Ascending aorta (tissue), 2 donors: ENCODE measurements around the gene KCNQ1. TPM values are rescaled to one million over a fixed set of nuclear protein-coding genes. Genes with fewer than 3 reads are reported as not detected.

Source experiments
- DNase-seq, 2 donors: peaks; one replicate each; pipeline ENCODE4 v3.0.0-alpha.2; 2019; ENCODE audit warnings: low spot score in 2 of 2
- H3K27ac ChIP-seq, 2 donors: fragments of 200-600 bp; sonication (generic); one replicate each; pipeline ENCODE4 v1.5.1; 2016 to 2017; ENCODE audit warnings: mild to moderate bottlenecking in 1 of 2
- H3K27me3 ChIP-seq: fragments of 200-600 bp; sonication (generic); one replicate; pipeline ENCODE4 v1.5.1; 2017
- H3K36me3 ChIP-seq, 2 donors: fragments of 200-600 bp; sonication (generic); one replicate each; pipeline ENCODE4 v1.5.1; 2016
- H3K4me1 ChIP-seq, 2 donors: fragments of 200-600 bp; sonication (generic); one replicate each; pipeline ENCODE4 v1.5.1; 2016 to 2017; ENCODE audit warnings: mild to moderate bottlenecking in 1 of 2
- H3K4me3 ChIP-seq, 2 donors: fragments of 200-600 bp; sonication (generic); one replicate each; pipeline ENCODE4 v1.5.1; 2016 to 2017; ENCODE audit warnings: mild to moderate bottlenecking in 1 of 2
- H3K9me3 ChIP-seq, 2 donors: fragments of 200-600 bp; sonication (generic); one replicate each; pipeline ENCODE4 v1.5.1; 2016
- CTCF ChIP-seq, 3 experiments: fragments of 200-600 bp in 2 of 3; fragments of 450-650 bp in 1 of 3; sonication (generic) in 2 of 3; IDR thresholded peaks; one replicate each; pipeline ENCODE4 v1.5.1; 2016 to 2019; ENCODE audit warnings: antibody characterized with exemption in 3 of 3, mild to moderate bottlenecking in 1 of 3, moderate library complexity in 1 of 3
- intact Hi-C: fragments of 100-400 bp; cut with DNase I; formaldehyde crosslinking; loops from one replicate; pipeline ENCODE4 v1.15.1; 2023
- total RNA-seq: library from RNA; depleted of rRNA; stranded (reverse); fragments of >200 nt; gene quantifications from one replicate; pipeline ENCODE4 v1.1.0, GENCODE V29; 2016

Gene KCNQ1, protein sequence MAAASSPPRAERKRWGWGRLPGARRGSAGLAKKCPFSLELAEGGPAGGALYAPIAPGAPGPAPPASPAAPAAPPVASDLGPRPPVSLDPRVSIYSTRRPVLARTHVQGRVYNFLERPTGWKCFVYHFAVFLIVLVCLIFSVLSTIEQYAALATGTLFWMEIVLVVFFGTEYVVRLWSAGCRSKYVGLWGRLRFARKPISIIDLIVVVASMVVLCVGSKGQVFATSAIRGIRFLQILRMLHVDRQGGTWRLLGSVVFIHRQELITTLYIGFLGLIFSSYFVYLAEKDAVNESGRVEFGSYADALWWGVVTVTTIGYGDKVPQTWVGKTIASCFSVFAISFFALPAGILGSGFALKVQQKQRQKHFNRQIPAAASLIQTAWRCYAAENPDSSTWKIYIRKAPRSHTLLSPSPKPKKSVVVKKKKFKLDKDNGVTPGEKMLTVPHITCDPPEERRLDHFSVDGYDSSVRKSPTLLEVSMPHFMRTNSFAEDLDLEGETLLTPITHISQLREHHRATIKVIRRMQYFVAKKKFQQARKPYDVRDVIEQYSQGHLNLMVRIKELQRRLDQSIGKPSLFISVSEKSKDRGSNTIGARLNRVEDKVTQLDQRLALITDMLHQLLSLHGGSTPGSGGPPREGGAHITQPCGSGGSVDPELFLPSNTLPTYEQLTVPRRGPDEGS
- 2.3 TPM for total RNA-seq

GRCh38 chr11:2444821-2445745 lies at the start of gene KCNQ1:
Gene KCNQ1 (plus strand): TSS chr11:2445008. CDS start chr11:2445099, 91 bp downstream.
- Histone ChIP-seq H3K4me1 (no peaks in the 10 kb centered on the region), H3K4me3 (peak within 1 kb of the TSS; percentile 50 to 53), H3K27ac (no peak within 1 kb of the TSS), H3K36me3 (no peaks in the 10 kb centered on the region), H3K9me3 (no peaks in the 10 kb centered on the region), H3K27me3 (no peaks in the 10 kb centered on the region)
- no peak for TF ChIP-seq CTCF (IDR thresholded peaks at IDR 0.05)
- no peak for DNase-seq
- intact Hi-C loops, result no loop called here

- H3K4me1 ChIP-seq, result peaks cover 16% of the 10 kb centered on the region in 2 donors
- peaks cover 60 to 72% of the 10 kb centered on the region in 2 donors for H3K36me3 ChIP-seq
- H3K9me3 ChIP-seq, result no peaks in the 10 kb centered on the region
- H3K4me3 ChIP-seq, result no peak overlapping the region
- H3K27me3 ChIP-seq, result no peaks in the 10 kb centered on the region
- TF ChIP-seq CTCF (IDR thresholded peaks at IDR 0.05), result no peak
- no peak overlapping the region for H3K27ac ChIP-seq
- DNase-seq, result no peak
- intact Hi-C loops, result no loop called here
Measured at GRCh38 chr11:2395211-2395730, 49.5 kb upstream of the KCNQ1 start.

GRCh38 chr11:2395856-2396255 lies 49.0 kb upstream of the KCNQ1 start:
- no peak for TF ChIP-seq CTCF (IDR thresholded peaks at IDR 0.05)
- Histone ChIP-seq H3K36me3 (peaks cover 60 to 72% of the 10 kb centered on the region in 2 donors), H3K27ac (no peak overlapping the region), H3K4me1 (peaks cover 10 to 12% of the 10 kb centered on the region in 2 donors), H3K27me3 (no peaks in the 10 kb centered on the region), H3K9me3 (no peaks in the 10 kb centered on the region), H3K4me3 (no peak overlapping the region)
- no peak for DNase-seq
- intact Hi-C loops, result no loop called here

GRCh38 chr11:2396471-2396870 lies 48.3 kb upstream of the KCNQ1 start:
- H3K9me3 ChIP-seq, result no peaks in the 10 kb centered on the region
- intact Hi-C loops, result no loop called here
- H3K4me3 ChIP-seq, result no peak overlapping the region
- peaks cover 59 to 66% of the 10 kb centered on the region in 2 donors for H3K36me3 ChIP-seq
- DNase-seq, result no peak
- TF ChIP-seq CTCF (IDR thresholded peaks at IDR 0.05), result no peak
- no peaks in the 10 kb centered on the region for H3K27me3 ChIP-seq
- peaks cover 7 to 17% of the 10 kb centered on the region in 2 donors for H3K4me1 ChIP-seq
- no peak overlapping the region for H3K27ac ChIP-seq

DNA sequence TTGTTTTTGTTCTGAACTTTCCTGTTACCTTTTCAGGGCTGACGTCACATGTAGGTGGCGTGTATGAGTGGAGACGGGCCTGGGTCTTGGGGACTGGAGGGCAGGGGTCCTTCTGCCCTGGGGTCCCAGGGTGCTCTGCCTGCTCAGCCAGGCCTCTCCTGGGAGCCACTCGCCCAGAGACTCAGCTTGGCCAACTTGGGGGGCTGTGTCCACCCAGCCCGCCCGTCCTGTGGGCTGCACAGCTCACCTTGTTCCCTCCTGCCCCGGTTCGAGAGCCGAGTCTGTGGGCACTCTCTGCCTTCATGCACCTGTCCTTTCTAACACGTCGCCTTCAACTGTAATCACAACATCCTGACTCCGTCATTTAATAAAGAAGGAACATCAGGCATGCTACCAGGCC lies 47.8 kb upstream of the KCNQ1 start:
- no peaks in the 10 kb centered on the region for H3K9me3 ChIP-seq
- DNase-seq, result no peak
- H3K27ac ChIP-seq, result no peak overlapping the region
- H3K36me3 ChIP-seq, result peaks cover 54 to 60% of the 10 kb centered on the region in 2 donors
- H3K27me3 ChIP-seq, result no peaks in the 10 kb centered on the region
- intact Hi-C loops, result no loop called here
- TF ChIP-seq CTCF (IDR thresholded peaks at IDR 0.05), result no peak
- no peak overlapping the region for H3K4me3 ChIP-seq
- peaks cover 12 to 22% of the 10 kb centered on the region in 2 donors for H3K4me1 ChIP-seq
